KMS-11 (cell line): ENCODE results near the gene TBK1.
"Not testable (repeated sequence)": the region's sequence is repeated elsewhere in the genome, so short reads cannot be mapped to it uniquely, and the experiment has no call there.

Experiments
- H2AFZ ChIP-seq: fragments of 200-600 bp; sonication (generic); 2 replicates; pipeline ENCODE4 v1.6.1; 2016; ENCODE audit warnings: antibody characterized with exemption, mixed run types, low read depth
- H3K27ac ChIP-seq: fragments of 200-600 bp; sonication (generic); 2 replicates; pipeline ENCODE4 v1.6.1; 2016; ENCODE audit warnings: mild to moderate bottlenecking, mixed run types
- H3K27me3 ChIP-seq: fragments of 200-600 bp; sonication (generic); 2 replicates; pipeline ENCODE4 v1.6.1; 2017; ENCODE audit warnings: mild to moderate bottlenecking, low read depth, mixed run types, moderate library complexity; ENCODE audit not compliant: insufficient read depth
- H3K36me3 ChIP-seq: fragments of 200-600 bp; sonication (generic); 2 replicates; pipeline ENCODE4 v1.6.1; 2017; ENCODE audit warnings: mild to moderate bottlenecking, mixed run types; ENCODE audit not compliant: insufficient read depth
- H3K4me1 ChIP-seq: fragments of 200-600 bp; sonication (generic); 2 replicates; pipeline ENCODE4 v1.6.1; 2016; ENCODE audit warnings: mild to moderate bottlenecking, low read depth, mixed run types; ENCODE audit not compliant: poor library complexity, severe bottlenecking
- H3K4me2 ChIP-seq: fragments of 200-600 bp; sonication (generic); 2 replicates; pipeline ENCODE4 v1.7.0; 2016; ENCODE audit warnings: mild to moderate bottlenecking, mixed run types
- H3K4me3 ChIP-seq: fragments of 200-600 bp; sonication (generic); IDR thresholded peaks from 2 replicates; pipeline ENCODE4 v1.6.1; 2017; ENCODE audit warnings: low read depth, low read length, mixed read lengths; ENCODE audit not compliant: insufficient read depth
- H3K79me2 ChIP-seq: fragments of 200-600 bp; sonication (generic); 2 replicates; pipeline ENCODE4 v1.6.1; 2016; ENCODE audit warnings: low read depth, mixed run types; ENCODE audit not compliant: insufficient read depth
- H3K9ac ChIP-seq: fragments of 200-600 bp; sonication (generic); 2 replicates; pipeline ENCODE4 v1.6.1; 2016; ENCODE audit warnings: mild to moderate bottlenecking, mixed run types
- H4K20me1 ChIP-seq: fragments of 200-600 bp; sonication (generic); 2 replicates; pipeline ENCODE4 v1.6.1; 2016; ENCODE audit warnings: mild to moderate bottlenecking, mixed run types; ENCODE audit not compliant: insufficient read depth
- TF ChIP-seq, protein P1 (sequence below): fragments of 200-600 bp; sonication (generic); conservative IDR thresholded peaks from 2 replicates; pipeline ENCODE4 v1.6.1; 2017; ENCODE audit warnings: low read depth, mild to moderate bottlenecking, antibody characterized with exemption, low read length, moderate library complexity, mixed read lengths

The TBK1 gene

GRCh38 chr12:64531665-64532334 lies 79.9 kb downstream of the TBK1 start:
- H3K9ac ChIP-seq: no peak overlapping the region
- no peak overlapping the region for H3K4me2 ChIP-seq
- no peaks in the 10 kb centered on the region for H4K20me1 ChIP-seq

GRCh38 chr12:64532734-64533351 lies 80.9 kb downstream of the TBK1 start:
- no peak overlapping the region for H3K4me2 ChIP-seq
- no peak overlapping the region for H3K4me3 ChIP-seq
- no peaks in the 10 kb centered on the region for H4K20me1 ChIP-seq
- no peaks in the 10 kb centered on the region for H3K4me1 ChIP-seq
- no peak overlapping the region for H3K9ac ChIP-seq
- no peak overlapping the region for H2AFZ ChIP-seq
- H3K27me3 ChIP-seq: no peaks in the 10 kb centered on the region
- H3K79me2 ChIP-seq: no peaks in the 10 kb centered on the region
- H3K36me3 ChIP-seq: no peaks in the 10 kb centered on the region
- TF ChIP-seq, protein P1, sequence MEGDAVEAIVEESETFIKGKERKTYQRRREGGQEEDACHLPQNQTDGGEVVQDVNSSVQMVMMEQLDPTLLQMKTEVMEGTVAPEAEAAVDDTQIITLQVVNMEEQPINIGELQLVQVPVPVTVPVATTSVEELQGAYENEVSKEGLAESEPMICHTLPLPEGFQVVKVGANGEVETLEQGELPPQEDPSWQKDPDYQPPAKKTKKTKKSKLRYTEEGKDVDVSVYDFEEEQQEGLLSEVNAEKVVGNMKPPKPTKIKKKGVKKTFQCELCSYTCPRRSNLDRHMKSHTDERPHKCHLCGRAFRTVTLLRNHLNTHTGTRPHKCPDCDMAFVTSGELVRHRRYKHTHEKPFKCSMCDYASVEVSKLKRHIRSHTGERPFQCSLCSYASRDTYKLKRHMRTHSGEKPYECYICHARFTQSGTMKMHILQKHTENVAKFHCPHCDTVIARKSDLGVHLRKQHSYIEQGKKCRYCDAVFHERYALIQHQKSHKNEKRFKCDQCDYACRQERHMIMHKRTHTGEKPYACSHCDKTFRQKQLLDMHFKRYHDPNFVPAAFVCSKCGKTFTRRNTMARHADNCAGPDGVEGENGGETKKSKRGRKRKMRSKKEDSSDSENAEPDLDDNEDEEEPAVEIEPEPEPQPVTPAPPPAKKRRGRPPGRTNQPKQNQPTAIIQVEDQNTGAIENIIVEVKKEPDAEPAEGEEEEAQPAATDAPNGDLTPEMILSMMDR: no peak
- H3K27ac ChIP-seq: no peak overlapping the region

More at GRCh38 chr12:64531665-64532334, 79.9 kb downstream of the TBK1 start:
- H3K27ac ChIP-seq: no peak overlapping the region
- no peak overlapping the region for H2AFZ ChIP-seq
- H3K36me3 ChIP-seq: no peaks in the 10 kb centered on the region
- no peaks in the 10 kb centered on the region for H3K79me2 ChIP-seq
- H3K27me3 ChIP-seq: no peaks in the 10 kb centered on the region
- H3K4me1 ChIP-seq: no peaks in the 10 kb centered on the region
- TF ChIP-seq, protein P1: no peak
- H3K4me3 ChIP-seq: no peak overlapping the region

DNA sequence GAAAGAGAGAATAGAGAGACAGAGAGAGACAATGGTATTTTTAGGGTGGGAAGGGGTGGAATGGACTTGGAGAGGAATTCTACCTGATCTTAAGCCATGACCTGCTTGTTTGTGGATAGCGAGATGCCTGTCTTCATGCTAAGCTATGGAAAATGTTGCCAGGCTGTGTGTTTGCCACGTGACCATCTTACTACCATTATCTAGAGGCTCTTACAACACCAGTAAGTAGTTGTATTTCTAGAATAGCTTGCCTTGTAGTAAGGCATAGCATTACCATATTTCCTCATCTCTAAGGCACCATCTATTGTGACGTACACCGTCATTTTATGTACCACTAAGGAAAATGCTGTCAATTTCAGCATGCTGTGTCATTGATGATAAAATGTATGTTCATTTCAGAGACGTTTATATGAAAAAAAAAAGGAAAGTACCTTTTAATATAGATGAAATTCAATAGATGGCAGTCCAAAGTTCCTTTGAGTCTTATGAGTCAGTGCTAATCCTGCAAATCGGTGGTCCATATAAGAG lies 82.8 kb downstream of the TBK1 start:
- Histone ChIP-seq H3K4me1 (no peaks in the 10 kb centered on the region), H2AFZ (no peak overlapping the region; the same call in 1 of the 2 replicates), H4K20me1 (no peaks in the 10 kb centered on the region), H3K79me2 (no peaks in the 10 kb centered on the region), H3K27ac (no peak overlapping the region), H3K36me3 (no peaks in the 10 kb centered on the region), H3K27me3 (no peaks in the 10 kb centered on the region), H3K4me2 (no peak overlapping the region), H3K9ac (no peak overlapping the region), H3K4me3 (no peak overlapping the region)
- TF ChIP-seq, protein P1: no peak

GRCh38 chr12:64538121-64538520 lies 86.2 kb downstream of the TBK1 start:
- Histone ChIP-seq H3K4me3 (no peak overlapping the region), H3K79me2 (no peaks in the 10 kb centered on the region), H3K9ac (no peak overlapping the region), H2AFZ (no peak overlapping the region), H3K36me3 (no peaks in the 10 kb centered on the region), H3K27ac (no peak overlapping the region), H4K20me1 (no peaks in the 10 kb centered on the region), H3K4me2 (no peak overlapping the region), H3K27me3 (no peaks in the 10 kb centered on the region), H3K4me1 (no peaks in the 10 kb centered on the region)
- TF ChIP-seq, protein P1: no peak

GRCh38 chr12:64542409-64543047 lies 90.6 kb downstream of the TBK1 start:
- H3K27me3 ChIP-seq, H3K4me2 ChIP-seq, H3K9ac ChIP-seq, H4K20me1 ChIP-seq, H3K4me3 ChIP-seq, H3K79me2 ChIP-seq, H3K27ac ChIP-seq, H2AFZ ChIP-seq, H3K4me1 ChIP-seq, H3K36me3 ChIP-seq: not testable (repeated sequence)
